ENCODE results near the gene ICE1.

DNA sequence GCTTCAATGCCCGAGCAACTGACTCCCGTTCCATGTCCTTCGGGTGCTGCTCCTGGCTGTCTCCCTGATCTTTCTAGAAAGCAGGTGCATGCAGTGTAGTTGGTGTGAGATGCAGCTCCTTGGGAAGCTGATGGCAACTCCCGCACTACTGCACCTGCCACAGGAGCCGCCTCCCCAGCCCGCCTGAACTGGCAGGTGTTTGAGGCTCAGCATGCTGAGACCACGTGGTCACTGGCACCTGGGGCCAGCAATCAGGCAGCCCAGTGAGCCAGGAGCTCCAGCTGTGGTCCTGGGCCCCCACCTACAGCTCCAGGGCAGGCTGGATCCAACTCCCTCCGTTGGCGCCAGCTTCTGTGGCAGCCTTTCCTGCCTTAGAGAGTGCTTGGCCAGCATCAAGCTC is 111.5 kb downstream of the ICE1 start:
- TF ChIP-seq ZNF274 (IDR thresholded peaks at IDR 0.05; ENCODE audit: low read depth, low read length), result no peak
- no peak for TF ChIP-seq YY1 (IDR thresholded peaks at IDR 0.05; ENCODE audit: insufficient read depth, insufficient read length)
